OCI-LY7 (cell line): Measurements from ENCODE around the gene PDGFB. TPM values are rescaled to one million over a fixed set of nuclear protein-coding genes. Genes with fewer than 3 reads are reported as not detected.

ENCODE experiments used
- BruUV-seq: library from RNA; stranded (reverse); fragments of 400-500 nt; replicated peaks from 2 replicates; lab custom pipeline; 2021; lab: Mats Ljungman, UMichigan
- CTCF ChIA-PET: fragments of 300-600 bp; sonication (Branson Sonifier 250); formaldehyde crosslinking; loops from one replicate; lab custom pipeline; 2022; ENCODE audit warnings: antibody characterized with exemption; ENCODE audit not compliant: unreplicated experiment; lab: Charles Lee
- POLR2A ChIA-PET: fragments of 300-600 bp; sonication (Branson Sonifier 250); formaldehyde crosslinking; loops from one replicate; lab custom pipeline; 2022; ENCODE audit warnings: antibody characterized with exemption; lab: Charles Lee
- DNase-seq: peaks from one replicate; pipeline ENCODE4 v3.0.0-alpha.2; 2015; ENCODE audit warnings: low spot score
- H2AFZ ChIP-seq: fragments of 200-600 bp; sonication (generic), shearing (Covaris generic); 2 replicates; pipeline ENCODE4 v1.6.1; 2014; ENCODE audit warnings: mild to moderate bottlenecking, antibody characterized with exemption, low read length, moderate library complexity
- H3K27ac ChIP-seq: fragments of 200-600 bp; sonication (generic); 2 replicates; pipeline ENCODE4 v1.5.1; 2014; ENCODE audit warnings: mixed run types, low read depth, mild to moderate bottlenecking, moderate library complexity, low read length, inconsistent platforms; ENCODE audit not compliant: poor library complexity, severe bottlenecking
- H3K36me3 ChIP-seq: fragments of 200-600 bp; sonication (generic); 2 replicates; pipeline ENCODE4 v1.6.1; 2014; ENCODE audit warnings: mild to moderate bottlenecking, antibody characterized with exemption, low read length, moderate library complexity, mixed read lengths; ENCODE audit not compliant: insufficient read depth
- H3K4me1 ChIP-seq: fragments of 200-600 bp; sonication (generic); 2 replicates; pipeline ENCODE4 v1.5.1; 2014; ENCODE audit warnings: mild to moderate bottlenecking, low read length; ENCODE audit not compliant: insufficient read depth, poor library complexity, severe bottlenecking
- H3K4me2 ChIP-seq: fragments of 200-600 bp; sonication (generic); 2 replicates; pipeline ENCODE4 v1.6.1; 2014; ENCODE audit warnings: mild to moderate bottlenecking, low read length
- H3K4me3 ChIP-seq: fragments of 200-600 bp; sonication (generic); 2 replicates; pipeline ENCODE4 v1.5.1; 2014; ENCODE audit warnings: mild to moderate bottlenecking, low read depth, low read length; ENCODE audit not compliant: poor library complexity, severe bottlenecking
- H3K79me2 ChIP-seq: fragments of 200-600 bp; sonication (generic); 2 replicates; pipeline ENCODE4 v1.6.1; 2016; ENCODE audit warnings: low read depth, mild to moderate bottlenecking, low read length, moderate library complexity, mixed read lengths; ENCODE audit not compliant: insufficient read depth
- H3K9me2 ChIP-seq: fragments of 200-600 bp; sonication (generic); 2 replicates; pipeline ENCODE4 v1.6.1; 2016; ENCODE audit warnings: mild to moderate bottlenecking, low read length, mixed read lengths; ENCODE audit not compliant: insufficient read depth
- H3K9me3 ChIP-seq: fragments of 200-600 bp; sonication (generic); 2 replicates; pipeline ENCODE4 v1.6.1; 2014; ENCODE audit warnings: mild to moderate bottlenecking, mixed run types, low read length, mixed read lengths
- H4K20me1 ChIP-seq: fragments of 200-600 bp; sonication (generic); 2 replicates; pipeline ENCODE4 v1.6.1; 2014; ENCODE audit warnings: mild to moderate bottlenecking, antibody characterized with exemption, low read length, moderate library complexity, mixed read lengths; ENCODE audit not compliant: insufficient read depth
- EZH2phosphoT487 ChIP-seq: fragments of 200-600 bp; sonication (generic); IDR thresholded peaks from 2 replicates; pipeline ENCODE4 v1.6.1; 2018; ENCODE audit warnings: low read depth, borderline replicate concordance, mild to moderate bottlenecking, mixed run types, antibody characterized with exemption, low read length, moderate library complexity, mixed read lengths
- intact Hi-C: fragments of 100-400 bp; cut with micrococcal nuclease; formaldehyde crosslinking; loops from one replicate; pipeline ENCODE4 v1.10.0; 2022; ENCODE audit not compliant: unreplicated experiment
- total RNA-seq, 2 experiments: library from RNA; depleted of rRNA in 1 of 2; stranded (reverse); fragments of >200 nt in 1 of 2; shearing (Covaris generic) in 1 of 2; gene quantifications; 2 replicates each; pipeline ENCODE4 v1.2.3, GENCODE V29; 2014 to 2022
- TF ChIP-seq, protein P1 (sequence below): fragments of 200-600 bp; sonication (generic); conservative IDR thresholded peaks from 2 replicates; pipeline ENCODE4 v1.5.1; 2014; ENCODE audit warnings: mild to moderate bottlenecking, antibody characterized with exemption, low read length, moderate library complexity, mixed read lengths

Gene PDGFB
- total RNA-seq, 2 experiments from 2014 or later: 0.27 TPM; not detected in 1

DNA sequence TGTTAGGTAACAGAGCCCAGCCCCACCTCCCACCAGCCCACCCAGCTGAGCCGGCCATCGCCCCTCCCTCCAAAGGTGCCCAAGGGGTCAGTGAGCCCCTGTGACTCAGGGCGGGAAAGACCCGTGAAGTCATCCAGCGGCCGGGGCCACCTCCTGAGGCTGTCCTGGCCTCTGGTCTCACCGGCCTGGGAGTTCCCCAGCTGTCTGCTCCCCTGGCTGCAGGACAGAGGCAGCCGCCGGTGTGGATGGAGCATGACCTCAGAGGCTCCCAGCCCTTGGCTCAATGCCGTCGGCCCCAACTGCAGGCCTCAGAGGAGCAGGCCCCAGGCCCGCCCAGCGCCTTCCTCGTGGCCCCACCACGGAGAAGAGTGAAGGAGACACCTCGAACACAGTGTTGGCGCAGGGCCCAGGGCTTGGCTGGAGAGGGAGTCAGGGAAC lies 46.0 kb upstream of the PDGFB start:
- intact Hi-C loops: no loop called here
- no peak for DNase-seq

DNA sequence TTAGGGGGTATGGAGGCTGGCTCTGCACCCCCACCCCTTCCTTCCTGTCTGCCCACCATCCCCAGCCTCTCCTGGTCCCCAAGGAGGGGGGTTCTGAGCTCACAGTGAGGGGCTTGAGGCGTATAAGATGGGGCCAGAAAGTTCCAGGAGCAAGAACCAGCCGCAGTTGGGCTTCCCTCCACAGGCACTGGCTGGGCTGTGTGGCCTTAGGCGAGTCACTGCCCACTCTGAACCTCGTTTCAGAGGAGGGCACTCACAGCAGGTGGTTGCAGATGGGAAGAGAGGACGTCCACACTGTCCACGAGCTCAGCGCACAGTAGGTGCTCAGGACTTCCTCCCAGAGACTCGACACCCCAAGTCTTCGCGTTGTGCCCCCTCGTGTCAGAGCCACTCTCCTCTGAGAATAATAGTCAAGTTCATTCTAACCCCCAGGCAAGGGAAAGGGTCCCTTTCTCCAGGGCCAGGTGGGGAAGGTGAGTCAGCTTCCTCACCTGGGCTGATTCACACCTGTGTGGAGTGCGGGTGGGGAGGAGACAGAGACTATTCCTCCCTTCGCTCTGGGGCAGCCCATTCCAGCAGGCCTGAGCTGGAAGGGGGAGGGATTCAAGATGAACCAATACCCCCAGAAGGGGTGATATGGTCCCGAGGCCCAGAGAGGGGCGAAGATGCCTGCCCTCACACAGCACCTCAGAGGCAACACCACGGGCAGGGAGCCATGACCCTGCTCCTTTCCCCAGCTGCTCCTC lies 45.4 kb upstream of the PDGFB start:
- intact Hi-C loops: no loop called here
- no peak overlapping the region for H3K27ac ChIP-seq
- H3K4me3 ChIP-seq: no peak overlapping the region
- CTCF ChIA-PET: no interaction called here
- no peak overlapping the region for H3K4me2 ChIP-seq
- no peaks in the 10 kb centered on the region for H3K36me3 ChIP-seq
- H3K79me2 ChIP-seq: no peaks in the 10 kb centered on the region
- H3K4me1 ChIP-seq: peaks cover 6% of the 10 kb centered on the region
- DNase-seq: no peak
- no peak overlapping the region for H2AFZ ChIP-seq
- no peaks in the 10 kb centered on the region for H3K9me3 ChIP-seq
- no peaks in the 10 kb centered on the region for H3K9me2 ChIP-seq
- POLR2A ChIA-PET: no interaction called here
- H4K20me1 ChIP-seq: no peaks in the 10 kb centered on the region
- no TSS peak for BruUV-seq
- no peak for TF ChIP-seq EZH2phosphoT487
- TF ChIP-seq, protein P1, sequence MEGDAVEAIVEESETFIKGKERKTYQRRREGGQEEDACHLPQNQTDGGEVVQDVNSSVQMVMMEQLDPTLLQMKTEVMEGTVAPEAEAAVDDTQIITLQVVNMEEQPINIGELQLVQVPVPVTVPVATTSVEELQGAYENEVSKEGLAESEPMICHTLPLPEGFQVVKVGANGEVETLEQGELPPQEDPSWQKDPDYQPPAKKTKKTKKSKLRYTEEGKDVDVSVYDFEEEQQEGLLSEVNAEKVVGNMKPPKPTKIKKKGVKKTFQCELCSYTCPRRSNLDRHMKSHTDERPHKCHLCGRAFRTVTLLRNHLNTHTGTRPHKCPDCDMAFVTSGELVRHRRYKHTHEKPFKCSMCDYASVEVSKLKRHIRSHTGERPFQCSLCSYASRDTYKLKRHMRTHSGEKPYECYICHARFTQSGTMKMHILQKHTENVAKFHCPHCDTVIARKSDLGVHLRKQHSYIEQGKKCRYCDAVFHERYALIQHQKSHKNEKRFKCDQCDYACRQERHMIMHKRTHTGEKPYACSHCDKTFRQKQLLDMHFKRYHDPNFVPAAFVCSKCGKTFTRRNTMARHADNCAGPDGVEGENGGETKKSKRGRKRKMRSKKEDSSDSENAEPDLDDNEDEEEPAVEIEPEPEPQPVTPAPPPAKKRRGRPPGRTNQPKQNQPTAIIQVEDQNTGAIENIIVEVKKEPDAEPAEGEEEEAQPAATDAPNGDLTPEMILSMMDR: no peak

More for the DNA sequence above, 46.0 kb upstream of the PDGFB start:
- no peaks in the 10 kb centered on the region for H4K20me1 ChIP-seq
- H3K9me2 ChIP-seq: no peaks in the 10 kb centered on the region
- H2AFZ ChIP-seq: no peak overlapping the region
- H3K36me3 ChIP-seq: no peaks in the 10 kb centered on the region
- H3K9me3 ChIP-seq: no peaks in the 10 kb centered on the region
- ChIA-PET POLR2A (no interaction called here), CTCF (no interaction called here)
- no peak overlapping the region for H3K27ac ChIP-seq
- no peak overlapping the region for H3K4me2 ChIP-seq
- no peak for TF ChIP-seq EZH2phosphoT487
- TF ChIP-seq, protein P1: no peak
- peaks cover 6% of the 10 kb centered on the region for H3K4me1 ChIP-seq
- BruUV-seq: no TSS peak
- H3K79me2 ChIP-seq: no peaks in the 10 kb centered on the region
- H3K4me3 ChIP-seq: no peak overlapping the region

DNA sequence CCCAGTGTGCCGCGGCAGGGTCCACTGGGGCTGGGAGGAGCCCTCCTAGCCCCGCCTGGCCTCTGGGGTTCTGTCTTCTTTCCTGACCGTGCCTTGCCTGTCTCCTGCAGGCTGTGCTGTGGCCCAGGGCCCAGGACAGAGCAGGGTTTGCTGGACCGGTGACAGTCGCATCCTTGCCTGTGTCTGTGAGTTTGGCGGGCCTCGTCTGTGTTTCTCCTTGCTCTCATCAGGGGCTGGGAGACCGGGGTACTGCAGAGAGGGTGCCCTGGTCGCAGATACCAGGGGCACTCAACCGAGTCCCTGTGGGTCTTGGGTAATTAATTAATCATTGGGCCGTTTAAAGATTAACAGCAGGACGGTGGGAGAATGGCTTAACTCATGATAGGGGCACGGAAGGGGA lies 44.8 kb upstream of the PDGFB start:
- H4K20me1 ChIP-seq: no peaks in the 10 kb centered on the region

More for the DNA sequence above, 44.8 kb upstream of the PDGFB start:
- no peak overlapping the region for H3K4me3 ChIP-seq
- no peak overlapping the region for H3K27ac ChIP-seq
- TF ChIP-seq EZH2phosphoT487: no peak
- TF ChIP-seq, protein P1: no peak
- no peak overlapping the region for H2AFZ ChIP-seq
- no peaks in the 10 kb centered on the region for H3K36me3 ChIP-seq
- POLR2A ChIA-PET: no interaction called here
- no peaks in the 10 kb centered on the region for H3K9me3 ChIP-seq
- H3K9me2 ChIP-seq: no peaks in the 10 kb centered on the region
- H3K79me2 ChIP-seq: no peaks in the 10 kb centered on the region
- H3K4me1 ChIP-seq: peaks cover 6% of the 10 kb centered on the region
- H3K4me2 ChIP-seq: no peak overlapping the region
- intact Hi-C loops: no loop called here
- BruUV-seq: no TSS peak
- no peak for DNase-seq
- CTCF ChIA-PET: no interaction called here
